ENCODE data around the gene ATG14. TPM values are rescaled to one million over a fixed set of nuclear protein-coding genes. Genes with fewer than 3 reads are reported as not detected.

Gene ATG14
- total and polyA plus RNA-seq, 2 of the 8 experiments (the other 6 are each of a cell fraction or from before 2014, with no cell fraction given) = 4.9 to 10.8 TPM

DNA sequence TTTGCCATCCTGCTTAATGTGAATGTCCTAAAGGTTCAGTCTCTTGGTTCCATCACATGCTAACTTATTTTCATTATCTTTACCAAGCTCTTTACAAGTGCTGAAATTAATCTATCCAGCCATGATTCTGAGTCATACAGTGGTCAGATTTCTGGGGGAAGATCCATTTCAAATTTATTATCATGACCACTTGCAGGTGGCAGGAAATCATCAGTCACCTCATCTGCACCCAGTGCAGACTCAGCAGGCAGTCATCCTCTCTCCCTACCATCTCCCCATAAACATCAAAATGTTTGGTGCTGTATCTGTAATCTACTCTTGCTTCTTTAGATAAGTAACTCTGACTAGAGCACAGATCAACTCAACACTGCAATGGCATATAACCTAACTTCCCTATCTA, 23.5 kb downstream of the ATG14 start:
- Histone ChIP-seq H3K4ac (replicated peaks; ENCODE audit: insufficient read length, low read depth, low read length) (no peak overlapping the region), H3K4me2 (ENCODE audit: insufficient read depth in 1 of 2, low read depth in 2 of 2, low read length in 2 of 2) (no peak overlapping the region), H2BK15ac (ENCODE audit: low read length) (no peak overlapping the region), H3K36me3 (ENCODE audit: control insufficient read depth in 2 of 4, insufficient read depth in 4 of 4, low read length in 3 of 4) (peaks cover 6 to 20% (median 9%) of the 10 kb centered on the region in 4 experiments; a peak in 7 of 8 replicates), H3K23ac (ENCODE audit: insufficient read length) (no peak overlapping the region), H3K27me3 (replicated peaks in 1 of 4; ENCODE audit: control insufficient read depth in 3 of 4, extremely low read depth in 1 of 4, insufficient read depth in 3 of 4, low read length in 3 of 4) (no peaks in the 10 kb centered on the region), H4K5ac (ENCODE audit: insufficient read length, low read depth, low read length) (no peak overlapping the region), H3K9me3 (ENCODE audit: insufficient read depth in 2 of 2, low read depth in 1 of 2, low read length in 1 of 2) (no peaks in the 10 kb centered on the region), H2BK12ac (ENCODE audit: low read depth, low read length) (no peak overlapping the region), H3K9ac (replicated peaks in 1 of 4; ENCODE audit: extremely low read depth in 1 of 4, low read depth in 3 of 4, low read length in 3 of 4) (no peak overlapping the region), H2BK5ac (ENCODE audit: low read depth, low read length) (no peak overlapping the region), H3K79me2 (ENCODE audit: control insufficient read depth in 1 of 2, insufficient read depth in 2 of 2, low read length in 2 of 2) (no peaks in the 10 kb centered on the region), H2AK5ac (ENCODE audit: low read depth, low read length) (no peak overlapping the region), H4K91ac (replicated peaks; ENCODE audit: insufficient read length, low read length) (no peak overlapping the region), H3K4me1 (replicated peaks in 1 of 4; ENCODE audit: control insufficient read depth in 3 of 4, insufficient read depth in 4 of 4, low read length in 3 of 4) (no peaks in the 10 kb centered on the region), H3K18ac (ENCODE audit: extremely low read depth, low read length) (no peak overlapping the region), H2BK120ac (replicated peaks; ENCODE audit: low read depth, low read length) (no peak overlapping the region), H3K4me3 (ENCODE audit: extremely low read depth in 1 of 4, insufficient read depth in 2 of 4, low read depth in 3 of 4, low read length in 4 of 4) (no peak overlapping the region), H4K8ac (ENCODE audit: extremely low read depth, insufficient read depth, low read length) (no peak overlapping the region), H3K79me1 (ENCODE audit: low read depth, low read length) (no peaks in the 10 kb centered on the region), H3K56ac (replicated peaks; ENCODE audit: insufficient read length, low read depth, low read length) (no peak overlapping the region), H2BK20ac (ENCODE audit: low read length) (no peak overlapping the region), H2AFZ (ENCODE audit: low read length) (no peak overlapping the region), H3K23me2 (ENCODE audit: low read depth, low read length) (no peaks in the 10 kb centered on the region), H3K14ac (ENCODE audit: insufficient read length) (no peak overlapping the region), H3K27ac (ENCODE audit: low read depth, low read length) (no peak overlapping the region), H4K20me1 (replicated peaks in 1 of 2; ENCODE audit: control insufficient read depth in 1 of 2, insufficient read depth in 2 of 2, low read length in 2 of 2) (peaks cover 0 to 2% of the 10 kb centered on the region in 2 experiments)
- ChIA-PET POLR2A (ENCODE audit: partially characterized antibody) (no interaction called here), CTCF (ENCODE audit: partially characterized antibody) (no interaction called here)
- no peak for FAIRE-seq
- TF ChIP-seq RNF2 (IDR thresholded peaks at IDR 0.05; ENCODE audit: borderline replicate concordance, low read depth, low read length, missing control alignments, poor library complexity, severe bottlenecking) = no peak
- TF ChIP-seq SIN3A (conservative IDR thresholded peaks at IDR 0.05 in 1 of 2, IDR thresholded peaks at IDR 0.05 in 1 of 2; ENCODE audit: low read depth in 1 of 2, low read length in 2 of 2) = no peak
- no peak for TF ChIP-seq PHF8 (conservative IDR thresholded peaks at IDR 0.05; ENCODE audit: low read depth, low read length)
- TF ChIP-seq FOSL1 (IDR thresholded peaks at IDR 0.05; ENCODE audit: insufficient read depth, low read depth, low read length) = no peak
- TF ChIP-seq SAP30 (IDR thresholded peaks at IDR 0.05; ENCODE audit: insufficient read depth, insufficient replicate concordance, low read length) = no peak
- TF ChIP-seq KDM5A (IDR thresholded peaks at IDR 0.05; ENCODE audit: low read length) = no peak
- TF ChIP-seq HDAC2 (IDR thresholded peaks at IDR 0.05; ENCODE audit: borderline replicate concordance in 1 of 2, low read depth in 2 of 2, low read length in 2 of 2) = no peak
- no peak for TF ChIP-seq BCL11A (IDR thresholded peaks at IDR 0.05; ENCODE audit: low read depth in 2 of 2, low read length in 2 of 2)
- TF ChIP-seq SP1 (IDR thresholded peaks at IDR 0.05; ENCODE audit: low read depth, low read length) = no peak
- TF ChIP-seq CHD1 (IDR thresholded peaks at IDR 0.05; ENCODE audit: low read depth, low read length) = no peak
- no peak for DNase-seq (ENCODE audit: low read depth in 1 of 2, low spot score in 2 of 2)

Measured in H1 (cell line).